HG03439 (cell line): ENCODE results near the gene RAG2.
A peak's percentile ranks its signal among the peaks of the same experiment; 100 is the strongest.

Source experiments
- ATAC-seq: cut with Tn5 transposase; IDR thresholded peaks from one replicate; pipeline ENCODE4 v1.9.1; 2021; ENCODE audit warnings: mild to moderate bottlenecking, moderate library complexity; ENCODE audit not compliant: unreplicated experiment

Gene RAG2

GRCh38 chr11:36601155-36601554 is 3.1 kb upstream of the RAG2 start:
- ATAC-seq, result no peak

GRCh38 chr11:36600180-36600579 is 2.1 kb upstream of the RAG2 start:
- ATAC-seq, result no peak

GRCh38 chr11:36596880-36597279 is 1.2 kb downstream of the RAG2 start:
- ATAC-seq, result no peak

GRCh38 chr11:36594316-36594989 is 3.6 kb downstream of the RAG2 start, which contains the start of gene IFTAP:
Gene IFTAP, plus strand, starts transcription at chr11:36594502. Its CDS starts 15,602 bp downstream, at chr11:36610104.
- ATAC-seq, result no peak

GRCh38 chr11:36591433-36591832 is 6.6 kb downstream of the RAG2 start:
- ATAC-seq, result no peak

GRCh38 chr11:36590513-36590912 is 7.5 kb downstream of the RAG2 start:
- ATAC-seq, result no peak

- ATAC-seq, result no peak
These were observed 9.9 kb downstream of the RAG2 start for GRCh38 chr11:36588099-36588498.

- no peak for ATAC-seq
These were observed 11.5 kb downstream of the RAG2 start for GRCh38 chr11:36586543-36586942.

- ATAC-seq, result no peak
These were observed 14.4 kb downstream of the RAG2 start for GRCh38 chr11:36583667-36584066.

GRCh38 chr11:36581536-36581935 is 16.5 kb downstream of the RAG2 start:
- no peak for ATAC-seq

- no peak for ATAC-seq
These were observed 19.6 kb downstream of the RAG2 start for GRCh38 chr11:36578458-36578857.

GRCh38 chr11:36577859-36578258 is 20.2 kb downstream of the RAG2 start:
- ATAC-seq, result no peak

- no peak for ATAC-seq
These were observed 20.7 kb downstream of the RAG2 start for GRCh38 chr11:36577373-36577772.

GRCh38 chr11:36574486-36574885 is 23.6 kb downstream of the RAG2 start:
- ATAC-seq, result no peak

- ATAC-seq, result no peak
These were observed 28.9 kb downstream of the RAG2 start for GRCh38 chr11:36569095-36569494.

- no peak for ATAC-seq
These were observed 30.3 kb downstream of the RAG2 start, which contains the start of gene RAG1 for GRCh38 chr11:36567694-36568093. Gene RAG1, plus strand, starts transcription at chr11:36568007. Its CDS starts 5,298 bp downstream, at chr11:36573305.

- no peak for ATAC-seq
These were observed 31.5 kb downstream of the RAG2 start for GRCh38 chr11:36566407-36567053.

GRCh38 chr11:36565031-36565610 is 32.9 kb downstream of the RAG2 start:
- ATAC-seq, result no peak

- peak; percentile 74 for ATAC-seq
These were observed 33.5 kb downstream of the RAG2 start for GRCh38 chr11:36564376-36565030.

GRCh38 chr11:36558571-36559413 is 39.2 kb downstream of the RAG2 start:
- peak; percentile 91 for ATAC-seq

- ATAC-seq, result no peak
These were observed 40.0 kb downstream of the RAG2 start for GRCh38 chr11:36557991-36558390.
